GM21786 (cell line): ENCODE measurements around the gene ZNF664.

ENCODE experiments used
- ATAC-seq: cut with Tn5 transposase; IDR thresholded peaks from one replicate; pipeline ENCODE4 v1.9.1; 2021; ENCODE audit not compliant: unreplicated experiment

Gene ZNF664

GRCh38 chr12:123972457-123973401 is at the start of gene ZNF664, which contains the start of gene CCDC92:
Gene ZNF664, plus strand, starts transcription at chr12:123973215. Its CDS starts 38,930 bp downstream, at chr12:124012145.
Gene CCDC92, minus strand, starts transcription at chr12:123972831. Its CDS starts 28,526 bp downstream, at chr12:123944305.
- peak; percentile 79 for ATAC-seq

GRCh38 chr12:123923927-123924326 is 49.1 kb upstream of the ZNF664 start:
- no peak for ATAC-seq

GRCh38 chr12:123924539-123924938 is 48.5 kb upstream of the ZNF664 start:
- ATAC-seq, result no peak

GRCh38 chr12:123928274-123928865 is 44.6 kb upstream of the ZNF664 start:
- no peak for ATAC-seq

- ATAC-seq, result no peak
Measured at GRCh38 chr12:123928897-123929296, 44.1 kb upstream of the ZNF664 start.

- ATAC-seq, result no peak
Measured at GRCh38 chr12:123929946-123930583, 43.0 kb upstream of the ZNF664 start.

GRCh38 chr12:123931686-123932321 is 41.2 kb upstream of the ZNF664 start:
- no peak for ATAC-seq

GRCh38 chr12:123933214-123933613 is 39.8 kb upstream of the ZNF664 start:
- ATAC-seq, result no peak

- no peak for ATAC-seq
Measured at GRCh38 chr12:123934016-123934620, 38.9 kb upstream of the ZNF664 start.

- ATAC-seq, result no peak
Measured at GRCh38 chr12:123934829-123935228, 38.2 kb upstream of the ZNF664 start.

GRCh38 chr12:123935956-123936355 is 37.1 kb upstream of the ZNF664 start:
- no peak for ATAC-seq

- ATAC-seq, result no peak
Measured at GRCh38 chr12:123936471-123936870, 36.5 kb upstream of the ZNF664 start.

- ATAC-seq, result no peak
Measured at GRCh38 chr12:123936956-123937706, 35.9 kb upstream of the ZNF664 start.

GRCh38 chr12:123937707-123938591 is 35.1 kb upstream of the ZNF664 start:
- ATAC-seq, result peak; percentile 56

- ATAC-seq, result no peak
Measured at GRCh38 chr12:123938679-123939480, 34.1 kb upstream of the ZNF664 start.

- ATAC-seq, result no peak
Measured at GRCh38 chr12:123939716-123940626, 33.0 kb upstream of the ZNF664 start.

GRCh38 chr12:123940627-123940966 is 32.4 kb upstream of the ZNF664 start:
- ATAC-seq, result no peak
